Esophagus muscularis mucosa (tissue), 4 donors: ENCODE data around the gene GBA3. TPM values are rescaled to one million over a fixed set of nuclear protein-coding genes. Genes with fewer than 3 reads are reported as not detected.

Experiments used
- DNase-seq: peaks from one replicate; pipeline ENCODE4 v3.0.0-alpha.2; 2017; ENCODE audit errors: extremely low spot score
- H3K27ac ChIP-seq, 4 donors: fragments of 200-600 bp; sonication (generic); replicated peaks in 1 of 4; 1 replicate in 3 of 4; 2 replicates in 1 of 4; pipeline ENCODE4 v1.5.1; 2016 to 2019; ENCODE audit warnings: mild to moderate bottlenecking in 1 of 4
- H3K27me3 ChIP-seq, 4 donors: fragments of 200-600 bp; sonication (generic); one replicate each; pipeline versions ENCODE4 v1.5.1 to v1.6.0; 2016 to 2019
- H3K36me3 ChIP-seq, 4 donors: fragments of 200-600 bp; sonication (generic); one replicate each; pipeline ENCODE4 v1.5.1; 2016 to 2019
- H3K4me1 ChIP-seq, 4 donors: fragments of 200-600 bp; sonication (generic); one replicate each; pipeline ENCODE4 v1.5.1; 2016 to 2019
- H3K4me3 ChIP-seq, 4 donors: fragments of 200-600 bp; sonication (generic); 1 replicate in 2 of 4; 2 replicates in 2 of 4; pipeline ENCODE4 v1.5.1; 2016 to 2019; ENCODE audit warnings: mild to moderate bottlenecking in 4 of 4, moderate library complexity in 1 of 4
- H3K9me3 ChIP-seq, 4 donors: fragments of 200-600 bp; sonication (generic); 1 replicate in 3 of 4; 2 replicates in 1 of 4; pipeline ENCODE4 v1.5.1; 2016 to 2019
- EP300 ChIP-seq: sonication (generic); formaldehyde crosslinking; IDR thresholded peaks from one replicate; pipeline ENCODE4 v1.6.1; 2017; ENCODE audit warnings: antibody characterized with exemption
- POLR2A ChIP-seq: fragments of 450-650 bp; IDR thresholded peaks from one replicate; pipeline ENCODE4 v1.6.1; 2017; ENCODE audit warnings: antibody characterized with exemption, moderate library complexity, mild to moderate bottlenecking, low read depth
- POLR2AphosphoS5 ChIP-seq, 2 donors: sonication (generic); formaldehyde crosslinking; IDR thresholded peaks; one replicate each; pipeline ENCODE4 v1.6.1; 2017; ENCODE audit warnings: antibody characterized with exemption in 2 of 2
- WGBS: methylation state at CpG from one replicate; pipeline ENCODE4 v1.1.5; 2018; 5-methylcytosine and 5-hydroxymethylcytosine counted together
- intact Hi-C: fragments of 100-400 bp; cut with DNase I; formaldehyde crosslinking; loops from one replicate; pipeline ENCODE4 v1.15.1; 2023
- total RNA-seq, 4 donors: library from RNA; depleted of rRNA; stranded (reverse); fragments of >200 nt; gene quantifications; one replicate each; pipeline versions ENCODE4 v1.1.0 to v1.2.1, GENCODE V29; 2016
- TF ChIP-seq, protein P1 (sequence below), 3 experiments: fragments of 200-600 bp in 2 of 3; fragments of 450-650 bp in 1 of 3; sonication (generic) in 2 of 3; IDR thresholded peaks; one replicate each; pipeline ENCODE4 v1.5.1; 2017 to 2019; ENCODE audit warnings: antibody characterized with exemption in 3 of 3, mild to moderate bottlenecking in 2 of 3, moderate library complexity in 1 of 3

The GBA3 gene
- total RNA-seq, 4 donors from 2014 or later = not detected

DNA sequence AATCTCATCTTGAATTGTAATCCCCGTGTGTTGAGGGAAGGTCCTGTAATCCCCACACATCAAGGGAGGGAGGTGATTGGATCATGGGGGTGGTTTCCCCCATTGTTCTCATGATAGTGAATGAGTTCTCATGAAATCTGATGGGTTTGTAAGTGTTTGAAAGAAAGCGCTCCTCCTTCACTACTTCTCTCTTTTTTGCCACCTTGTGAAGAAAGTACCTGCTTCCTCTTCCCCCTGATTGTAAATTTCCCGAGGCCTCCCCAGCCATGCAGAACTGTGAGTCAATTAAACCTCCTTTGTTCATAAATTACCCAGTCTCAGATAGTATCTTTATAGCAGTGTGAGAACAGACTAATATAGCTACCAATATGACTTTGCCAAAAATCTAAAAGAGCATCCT lies 41.1 kb downstream of the GBA3 start:
- no peak for TF ChIP-seq EP300
- TF ChIP-seq, protein P1, sequence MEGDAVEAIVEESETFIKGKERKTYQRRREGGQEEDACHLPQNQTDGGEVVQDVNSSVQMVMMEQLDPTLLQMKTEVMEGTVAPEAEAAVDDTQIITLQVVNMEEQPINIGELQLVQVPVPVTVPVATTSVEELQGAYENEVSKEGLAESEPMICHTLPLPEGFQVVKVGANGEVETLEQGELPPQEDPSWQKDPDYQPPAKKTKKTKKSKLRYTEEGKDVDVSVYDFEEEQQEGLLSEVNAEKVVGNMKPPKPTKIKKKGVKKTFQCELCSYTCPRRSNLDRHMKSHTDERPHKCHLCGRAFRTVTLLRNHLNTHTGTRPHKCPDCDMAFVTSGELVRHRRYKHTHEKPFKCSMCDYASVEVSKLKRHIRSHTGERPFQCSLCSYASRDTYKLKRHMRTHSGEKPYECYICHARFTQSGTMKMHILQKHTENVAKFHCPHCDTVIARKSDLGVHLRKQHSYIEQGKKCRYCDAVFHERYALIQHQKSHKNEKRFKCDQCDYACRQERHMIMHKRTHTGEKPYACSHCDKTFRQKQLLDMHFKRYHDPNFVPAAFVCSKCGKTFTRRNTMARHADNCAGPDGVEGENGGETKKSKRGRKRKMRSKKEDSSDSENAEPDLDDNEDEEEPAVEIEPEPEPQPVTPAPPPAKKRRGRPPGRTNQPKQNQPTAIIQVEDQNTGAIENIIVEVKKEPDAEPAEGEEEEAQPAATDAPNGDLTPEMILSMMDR (IDR thresholded peaks at IDR 0.05) = no peak
- TF ChIP-seq POLR2AphosphoS5 (IDR thresholded peaks at IDR 0.05) = no peak
- TF ChIP-seq POLR2A = no peak
- Histone ChIP-seq H3K4me1 (no peaks in the 10 kb centered on the region), H3K27me3 (no peaks in the 10 kb centered on the region), H3K4me3 (no peak overlapping the region), H3K27ac (no peak overlapping the region), H3K36me3 (no peaks in the 10 kb centered on the region), H3K9me3 (no peaks in the 10 kb centered on the region)
- intact Hi-C loops = no loop called here
- WGBS = 71% methylated on average over 3 of the region's 3 CpGs
- DNase-seq = no peak

DNA sequence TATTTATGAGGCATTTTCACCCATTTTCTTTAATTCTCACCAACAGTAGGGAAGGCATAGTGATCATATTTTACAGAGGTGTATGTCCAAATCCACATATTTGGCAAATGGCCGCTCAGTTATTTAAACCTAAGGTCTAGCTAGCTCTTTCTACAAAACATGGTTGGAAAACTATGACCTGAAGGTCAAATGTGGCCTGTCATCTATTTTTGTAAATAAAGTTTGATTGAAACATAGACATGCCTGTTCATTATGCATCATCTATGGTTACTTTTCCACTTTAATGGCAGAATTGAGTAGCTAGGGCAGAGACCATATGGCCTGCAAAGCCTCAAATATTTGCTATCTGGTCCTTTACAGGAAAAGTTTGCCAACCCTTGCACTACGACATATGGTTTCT lies 44.2 kb downstream of the GBA3 start:
- WGBS = 88% methylated on average over 2 of the region's 2 CpGs
- no peaks in the 10 kb centered on the region for H3K4me1 ChIP-seq
- DNase-seq = no peak
- H3K36me3 ChIP-seq = no peaks in the 10 kb centered on the region
- TF ChIP-seq POLR2AphosphoS5 (IDR thresholded peaks at IDR 0.05) (no peak), POLR2A (no peak), EP300 (no peak)
- TF ChIP-seq, protein P1 (IDR thresholded peaks at IDR 0.05) = no peak
- no peaks in the 10 kb centered on the region for H3K9me3 ChIP-seq
- no peak overlapping the region for H3K27ac ChIP-seq
- H3K27me3 ChIP-seq = no peaks in the 10 kb centered on the region
- intact Hi-C loops = no loop called here
- H3K4me3 ChIP-seq = no peak overlapping the region

DNA sequence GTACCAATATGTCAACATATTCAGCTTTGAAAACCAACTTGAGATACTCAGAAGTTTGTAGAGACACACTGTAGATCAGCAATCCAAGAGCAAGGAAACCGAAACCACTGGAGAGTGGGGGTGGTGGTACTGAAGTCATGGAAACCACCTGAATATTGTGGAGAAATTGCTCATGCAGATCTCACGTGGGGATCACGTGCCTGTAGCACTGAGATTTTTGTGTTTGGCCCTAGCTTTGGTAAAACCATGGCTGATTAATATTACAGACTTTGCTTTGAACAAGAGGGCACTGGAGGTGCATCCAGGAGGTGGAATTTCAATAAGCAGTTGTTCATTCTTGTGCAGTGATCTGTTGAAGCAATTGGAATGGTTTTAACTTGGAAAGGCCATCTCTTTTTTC lies 47.2 kb downstream of the GBA3 start:
- intact Hi-C loops = no loop called here
- H3K4me1 ChIP-seq = no peaks in the 10 kb centered on the region
- DNase-seq = no peak
- H3K27me3 ChIP-seq = no peaks in the 10 kb centered on the region
- no peak overlapping the region for H3K4me3 ChIP-seq
- no peak for TF ChIP-seq EP300
- no peak for TF ChIP-seq POLR2AphosphoS5 (IDR thresholded peaks at IDR 0.05)
- TF ChIP-seq, protein P1 (IDR thresholded peaks at IDR 0.05) = no peak
- no peak for TF ChIP-seq POLR2A
- 51% methylated on average over 3 of the region's 3 CpGs for WGBS
- H3K9me3 ChIP-seq = no peaks in the 10 kb centered on the region
- H3K36me3 ChIP-seq = no peaks in the 10 kb centered on the region
- no peak overlapping the region for H3K27ac ChIP-seq

DNA sequence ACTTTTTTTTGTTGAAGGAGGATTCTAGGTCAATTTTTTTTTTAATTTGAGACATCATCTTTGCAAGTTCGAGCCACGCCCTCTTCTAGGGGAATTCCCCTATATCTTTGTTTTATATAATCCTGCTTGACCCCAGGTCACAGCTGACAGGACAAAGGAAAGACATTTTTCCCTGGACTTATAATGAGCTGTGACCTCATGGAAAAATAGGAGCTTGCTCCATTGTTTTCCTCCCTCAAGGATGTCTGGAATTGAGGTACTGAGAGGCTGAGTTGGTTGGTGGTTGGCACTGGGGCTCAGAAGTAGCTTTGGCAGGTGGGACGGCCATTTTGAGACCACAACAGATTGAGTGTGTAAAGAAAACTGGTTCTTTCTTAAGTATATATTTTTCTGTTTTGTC lies 49.0 kb downstream of the GBA3 start:
- H3K9me3 ChIP-seq = no peaks in the 10 kb centered on the region
- H3K4me1 ChIP-seq = no peaks in the 10 kb centered on the region
- H3K4me3 ChIP-seq = no peak overlapping the region
- DNase-seq = no peak
- no peak overlapping the region for H3K27ac ChIP-seq
- H3K27me3 ChIP-seq = no peaks in the 10 kb centered on the region
- H3K36me3 ChIP-seq = no peaks in the 10 kb centered on the region
- TF ChIP-seq POLR2A = no peak
- TF ChIP-seq EP300 = no peak
- no peak for TF ChIP-seq POLR2AphosphoS5 (IDR thresholded peaks at IDR 0.05)
- TF ChIP-seq, protein P1 (IDR thresholded peaks at IDR 0.05) = no peak
- 83% methylated on average over 3 of the region's 3 CpGs for WGBS
- intact Hi-C loops = no loop called here

DNA sequence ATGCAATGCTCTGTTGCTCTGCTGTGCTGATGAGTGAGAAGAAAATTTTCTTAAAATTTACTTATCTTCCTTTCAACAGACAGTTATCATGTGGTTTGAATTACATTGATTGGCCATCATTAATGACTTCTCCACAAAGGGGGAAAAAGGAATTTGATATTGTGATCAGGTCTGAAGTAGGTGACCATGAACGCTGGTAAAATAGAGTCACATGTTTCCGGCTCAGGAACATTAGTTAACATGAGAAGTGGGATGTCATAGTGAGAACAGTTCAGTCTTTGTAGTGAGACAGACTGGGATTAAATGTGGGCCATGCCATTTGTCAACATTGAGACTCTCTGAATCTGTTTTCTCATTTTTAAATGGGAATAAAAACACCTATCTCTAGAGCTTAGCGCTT lies 50.6 kb downstream of the GBA3 start:
- no peak overlapping the region for H3K27ac ChIP-seq
- H3K36me3 ChIP-seq = no peaks in the 10 kb centered on the region
- intact Hi-C loops = no loop called here
- DNase-seq = no peak
- TF ChIP-seq POLR2AphosphoS5 (IDR thresholded peaks at IDR 0.05) = no peak
- no peak for TF ChIP-seq POLR2A
- no peaks in the 10 kb centered on the region for H3K27me3 ChIP-seq
- no peaks in the 10 kb centered on the region for H3K9me3 ChIP-seq
- H3K4me1 ChIP-seq = no peaks in the 10 kb centered on the region
- 85% methylated on average over 3 of the region's 3 CpGs for WGBS
- H3K4me3 ChIP-seq = no peak overlapping the region
